GM21737 (cell line): ENCODE measurements around the gene ZNHIT2.
"Not testable (repeated sequence)": the region's sequence is repeated elsewhere in the genome, so short reads cannot be mapped to it uniquely, and the experiment has no call there.

Experiments used
- ATAC-seq: cut with Tn5 transposase; IDR thresholded peaks from one replicate; pipeline ENCODE4 v1.9.1; 2021; ENCODE audit warnings: mild to moderate bottlenecking, moderate library complexity; ENCODE audit not compliant: unreplicated experiment

ZNHIT2 gene

GRCh38 chr11:65121447-65121864 is 4.0 kb upstream of the ZNHIT2 start:
- no peak for ATAC-seq

GRCh38 chr11:65120831-65121230 is 3.3 kb upstream of the ZNHIT2 start:
- ATAC-seq: no peak

GRCh38 chr11:65119670-65119995 is 2.1 kb upstream of the ZNHIT2 start:
- no peak for ATAC-seq

DNA sequence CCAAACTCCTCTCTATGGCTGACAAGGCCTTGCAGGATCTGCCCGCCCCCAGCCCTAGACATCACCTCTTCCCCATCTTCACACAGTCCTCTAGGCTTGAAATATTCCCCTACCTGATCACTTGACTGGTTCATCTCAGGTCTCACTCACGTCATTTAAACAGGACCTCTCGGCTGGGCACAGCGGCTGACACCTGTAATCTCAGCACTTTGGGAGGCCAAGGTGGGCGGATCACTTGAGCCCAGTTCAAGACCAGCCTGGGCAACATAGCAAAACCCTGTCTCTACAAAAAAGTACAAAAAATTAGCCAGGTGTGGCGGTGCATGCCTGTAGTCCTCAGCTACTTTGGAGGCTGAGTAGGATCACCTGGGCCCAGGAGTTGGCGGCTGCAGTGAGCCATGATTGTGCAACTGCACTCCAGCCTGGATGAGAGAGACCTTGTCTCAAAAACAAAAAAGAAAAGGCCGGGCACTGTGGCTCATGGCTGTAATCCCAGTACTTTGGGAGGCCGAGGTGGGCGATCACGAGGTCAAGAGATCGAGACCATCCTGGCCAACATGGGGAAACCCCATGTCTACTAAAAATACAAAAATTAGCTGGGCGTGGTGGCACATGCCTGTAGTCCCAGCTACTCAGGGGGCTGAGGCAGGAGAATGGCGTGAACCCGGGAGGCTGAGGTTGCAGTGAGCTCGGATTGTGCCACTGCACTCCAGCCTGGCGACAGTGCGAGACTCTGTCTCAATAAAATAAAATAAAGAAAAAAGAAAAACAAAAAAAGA is 1.6 kb upstream of the ZNHIT2 start:
- not testable (repeated sequence) for ATAC-seq

DNA sequence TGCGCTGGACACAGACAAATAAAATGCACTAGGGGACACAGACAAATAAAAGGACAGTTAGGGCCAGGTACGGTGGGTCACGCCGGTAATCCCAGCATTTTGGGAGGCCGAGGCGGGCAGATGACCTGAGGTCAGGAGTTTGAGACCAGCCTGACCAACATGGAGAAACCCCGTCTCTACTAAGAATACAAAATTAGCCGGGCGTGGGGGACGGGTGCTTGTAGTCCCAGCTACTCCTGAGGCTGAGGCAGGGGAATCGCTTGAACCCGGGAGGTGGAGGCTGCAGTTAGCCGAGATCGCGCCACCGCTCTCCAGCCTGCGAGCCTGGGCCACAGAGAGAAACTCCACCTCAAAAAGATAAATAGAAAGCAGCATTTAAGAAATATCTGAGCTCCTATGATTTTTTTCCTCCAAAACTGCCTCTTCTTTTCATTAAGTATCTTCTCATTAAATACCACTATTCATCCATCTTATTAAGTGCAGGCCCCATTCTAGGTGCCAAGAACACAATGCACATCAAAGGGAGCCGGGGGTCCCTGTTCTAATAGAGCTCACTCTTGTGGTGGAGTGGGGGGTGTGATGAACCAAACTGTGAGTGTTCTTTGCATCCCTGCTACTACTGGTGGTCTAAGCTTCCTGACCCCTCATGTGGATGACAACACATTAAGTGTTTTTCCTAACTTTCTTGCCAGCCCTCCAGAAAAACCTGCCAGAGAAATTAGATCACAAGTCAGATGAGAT is 766 bp upstream of the ZNHIT2 start:
- no peak for ATAC-seq

DNA sequence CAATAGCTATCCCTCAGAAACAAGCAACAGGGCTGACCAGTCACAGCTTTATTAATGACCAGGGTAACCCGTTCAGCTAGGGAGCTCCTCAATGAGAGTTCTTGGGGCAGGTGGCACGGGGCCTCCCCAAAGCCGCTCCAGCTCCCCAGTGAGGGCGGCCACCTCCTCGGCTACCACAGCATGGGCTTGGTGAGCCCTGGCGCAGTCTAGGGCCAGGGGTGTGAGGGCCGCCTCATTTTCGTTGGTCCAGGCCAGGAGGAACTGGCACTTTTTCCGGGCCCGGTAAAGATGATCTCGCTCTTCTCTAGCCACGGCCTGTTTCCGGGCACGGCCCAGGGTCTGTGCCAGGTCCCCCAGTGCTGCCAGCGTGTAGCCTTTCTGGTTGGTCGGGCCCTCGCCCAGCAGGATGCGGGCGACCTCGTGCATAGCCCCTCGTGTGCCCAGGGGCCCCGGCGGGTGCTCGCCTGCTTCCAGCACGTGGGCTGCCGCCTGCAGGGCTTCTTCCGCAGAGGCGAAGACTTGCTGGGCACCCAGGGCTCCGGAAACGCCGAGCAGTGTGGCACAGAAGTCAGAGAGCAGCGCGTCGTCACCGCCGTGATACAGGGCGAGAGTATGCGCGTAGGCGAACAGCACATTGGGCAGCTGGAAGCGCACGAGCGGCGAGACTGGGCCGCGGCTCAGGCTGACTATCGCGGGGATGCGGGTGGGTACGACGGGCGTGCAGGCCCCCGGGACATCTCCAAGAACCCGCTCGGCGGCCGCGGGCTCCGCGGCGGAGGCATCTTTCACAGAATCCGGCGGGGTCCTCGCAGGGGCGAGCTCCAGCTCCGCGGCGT is 913 bp downstream of the ZNHIT2 start:
- no peak for ATAC-seq

DNA sequence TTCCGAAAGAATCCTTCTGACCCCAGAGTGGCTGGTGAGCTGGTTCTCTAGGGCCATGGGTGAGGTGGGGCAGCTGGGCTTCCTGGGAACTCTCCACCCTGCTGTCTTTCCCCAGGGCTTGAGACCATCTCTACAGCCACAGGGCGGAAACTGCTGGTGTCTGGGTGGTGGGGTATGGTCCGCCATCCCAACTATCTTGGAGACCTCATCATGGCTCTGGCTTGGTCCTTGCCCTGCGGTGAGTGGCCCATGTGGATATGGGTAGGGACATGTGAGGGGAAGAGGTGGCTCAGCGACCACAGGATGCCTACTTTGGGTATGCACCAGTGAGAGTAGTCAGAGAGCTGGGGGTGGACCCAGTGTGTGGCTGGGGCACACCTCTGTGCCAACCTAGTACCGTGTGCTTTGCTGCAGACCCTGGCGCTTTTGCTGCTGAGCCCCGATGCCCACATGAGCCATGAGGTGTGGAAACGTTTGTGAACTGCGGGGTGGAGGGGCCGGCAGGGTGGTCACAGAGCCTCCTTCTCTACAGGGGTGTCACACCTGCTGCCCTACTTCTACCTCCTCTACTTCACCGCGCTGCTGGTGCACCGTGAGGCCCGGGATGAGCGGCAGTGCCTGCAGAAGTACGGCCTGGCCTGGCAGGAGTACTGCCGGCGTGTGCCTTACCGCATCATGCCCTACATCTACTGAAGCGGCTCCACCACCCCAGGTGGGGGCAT is 2.0 kb downstream of the ZNHIT2 start:
- no peak for ATAC-seq

DNA sequence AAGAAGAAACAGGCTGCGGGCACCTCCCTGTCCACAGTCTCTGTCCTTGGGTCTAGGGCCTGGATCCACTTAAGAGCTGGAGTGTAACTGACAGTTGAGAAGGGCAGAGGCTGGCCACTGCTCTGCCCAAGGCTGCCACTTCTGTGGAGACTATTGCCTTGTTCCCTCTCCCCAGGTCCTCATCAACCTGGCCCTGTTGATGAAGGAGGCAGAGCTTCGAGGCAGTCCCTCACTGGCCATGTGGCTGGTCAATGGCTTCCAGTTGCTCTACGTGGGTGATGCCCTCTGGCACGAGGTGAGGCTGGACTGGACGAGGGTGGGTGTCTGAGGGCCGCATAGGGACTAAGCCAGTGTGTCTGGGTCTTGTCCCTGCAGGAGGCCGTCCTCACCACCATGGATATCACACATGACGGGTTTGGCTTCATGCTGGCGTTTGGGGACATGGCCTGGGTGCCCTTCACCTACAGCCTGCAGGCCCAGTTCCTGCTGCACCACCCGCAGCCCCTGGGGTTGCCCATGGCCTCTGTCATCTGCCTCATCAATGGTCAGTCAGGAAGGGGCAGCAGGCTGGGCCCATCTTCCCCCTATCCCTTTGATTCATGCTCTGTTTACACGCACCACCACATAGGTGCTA is 2.8 kb downstream of the ZNHIT2 start:
- no peak for ATAC-seq

GRCh38 chr11:65113839-65114238 is 3.7 kb downstream of the ZNHIT2 start:
- no peak for ATAC-seq

DNA sequence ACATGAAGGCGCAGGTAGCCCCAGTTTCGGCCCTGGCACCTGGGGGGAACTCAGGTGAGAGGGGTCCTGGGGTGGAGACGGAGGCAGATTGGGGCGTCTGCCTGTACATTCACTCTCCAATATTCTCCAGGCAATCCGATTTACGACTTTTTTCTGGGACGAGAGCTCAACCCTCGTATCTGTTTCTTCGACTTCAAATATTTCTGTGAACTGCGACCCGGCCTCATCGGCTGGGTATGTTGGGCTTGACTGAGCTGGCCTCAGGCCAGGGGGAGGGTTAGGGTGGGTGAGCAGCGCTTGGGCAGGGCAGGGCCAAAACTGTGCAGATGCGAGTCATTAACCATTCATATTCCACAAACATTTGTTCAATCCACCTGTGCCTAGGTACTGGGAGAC is 4.1 kb downstream of the ZNHIT2 start:
- ATAC-seq: no peak

DNA sequence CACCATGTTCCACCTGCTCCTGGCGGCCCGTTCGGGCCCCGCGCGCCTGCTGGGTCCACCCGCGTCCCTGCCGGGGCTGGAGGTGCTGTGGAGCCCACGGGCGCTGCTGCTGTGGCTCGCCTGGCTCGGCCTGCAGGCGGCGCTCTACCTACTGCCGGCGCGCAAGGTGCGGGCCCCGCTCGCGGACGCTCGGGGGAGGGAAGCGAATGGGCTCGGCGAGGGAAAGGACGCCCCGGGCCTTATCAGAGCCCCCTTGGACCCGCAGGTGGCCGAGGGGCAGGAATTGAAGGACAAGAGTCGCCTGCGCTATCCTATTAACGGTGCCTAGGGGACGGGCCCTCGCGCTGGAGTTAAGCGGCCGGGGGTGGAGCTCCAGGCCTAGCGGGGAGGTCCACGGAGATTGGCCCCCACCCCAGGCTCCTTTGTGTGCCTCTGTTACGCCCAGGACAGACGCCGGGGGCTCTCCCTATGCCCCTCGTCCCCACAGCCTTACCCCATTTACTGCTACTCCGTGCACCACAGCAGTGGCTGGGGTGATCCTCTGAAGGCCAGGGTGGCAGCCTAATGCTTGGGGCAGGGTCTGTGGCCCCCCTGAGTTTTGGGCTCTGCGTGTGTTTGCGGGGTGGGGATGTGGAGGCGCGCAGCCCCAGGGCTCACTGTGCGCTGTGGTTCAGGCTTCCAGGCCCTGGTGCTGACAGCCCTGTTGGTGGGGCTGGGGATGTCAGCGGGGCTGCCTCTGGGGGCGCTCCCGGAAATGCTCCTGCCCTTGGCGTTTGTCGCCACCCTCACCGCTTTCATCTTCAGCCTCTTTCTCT is 4.7 kb downstream of the ZNHIT2 start:
- peak; percentile 27 for ATAC-seq

GRCh38 chr11:65111744-65112545 is 5.6 kb downstream of the ZNHIT2 start, which contains the start of gene TM7SF2:
Gene TM7SF2, plus strand, starts transcription at chr11:65111872. Its CDS starts 144 bp downstream, at chr11:65112016.
- ATAC-seq: peak; percentile 48

DNA sequence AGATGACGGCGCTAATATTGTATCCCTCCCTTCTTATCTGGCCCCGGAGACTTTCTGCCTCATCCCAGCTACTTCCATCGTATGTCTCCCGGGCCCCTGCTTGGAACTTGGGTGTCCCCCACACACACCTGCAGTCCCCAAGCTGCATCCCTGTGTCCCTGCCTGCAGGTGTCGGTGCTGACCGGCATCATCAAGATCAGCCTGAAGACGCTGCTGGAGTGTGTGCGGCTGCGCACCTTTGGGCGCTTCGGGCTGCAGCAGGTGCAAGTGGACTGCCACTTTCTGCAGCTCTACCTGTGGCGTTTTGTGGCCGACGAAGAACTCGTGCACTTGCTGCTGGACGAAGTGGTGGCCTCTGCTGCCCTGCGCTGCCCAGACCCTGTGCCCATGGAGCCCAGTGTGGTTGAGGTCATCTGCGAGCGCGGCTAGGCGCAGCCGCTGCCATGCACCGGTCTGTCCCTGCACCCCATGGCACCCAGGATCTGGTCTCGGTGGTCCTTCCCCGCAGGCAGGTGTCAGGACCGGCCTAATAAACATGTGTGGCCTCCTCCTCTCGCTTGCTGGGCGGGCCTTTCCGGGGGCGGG is 6.2 kb downstream of the ZNHIT2 start:
- ATAC-seq: no peak

DNA sequence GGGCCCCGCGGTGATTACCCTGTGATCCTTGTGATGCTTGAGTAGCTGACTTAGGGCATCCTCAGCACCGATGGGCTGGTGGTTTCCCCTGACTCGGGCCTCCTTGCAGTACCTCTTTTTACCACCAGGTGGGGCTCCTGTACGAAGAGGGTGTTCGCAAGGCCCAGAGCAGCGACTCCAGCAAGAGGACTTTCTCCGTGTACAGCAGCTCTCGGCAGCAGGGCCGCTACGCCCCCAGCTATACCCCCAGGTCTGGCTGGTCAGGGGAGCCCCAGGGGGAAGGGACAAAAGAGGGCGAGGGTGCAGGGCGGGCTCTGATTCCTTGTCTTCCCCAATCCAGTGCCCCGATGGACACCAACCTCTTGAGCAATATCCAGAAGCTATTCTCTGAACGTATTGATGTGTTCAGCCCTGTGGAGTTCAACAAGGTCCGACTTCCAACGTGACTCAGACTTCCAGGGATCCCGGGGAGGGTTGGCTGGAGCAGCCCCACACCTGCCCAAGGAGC is 7.1 kb downstream of the ZNHIT2 start:
- ATAC-seq: no peak

GRCh38 chr11:65109231-65110198 is 8.0 kb downstream of the ZNHIT2 start:
- no peak for ATAC-seq

DNA sequence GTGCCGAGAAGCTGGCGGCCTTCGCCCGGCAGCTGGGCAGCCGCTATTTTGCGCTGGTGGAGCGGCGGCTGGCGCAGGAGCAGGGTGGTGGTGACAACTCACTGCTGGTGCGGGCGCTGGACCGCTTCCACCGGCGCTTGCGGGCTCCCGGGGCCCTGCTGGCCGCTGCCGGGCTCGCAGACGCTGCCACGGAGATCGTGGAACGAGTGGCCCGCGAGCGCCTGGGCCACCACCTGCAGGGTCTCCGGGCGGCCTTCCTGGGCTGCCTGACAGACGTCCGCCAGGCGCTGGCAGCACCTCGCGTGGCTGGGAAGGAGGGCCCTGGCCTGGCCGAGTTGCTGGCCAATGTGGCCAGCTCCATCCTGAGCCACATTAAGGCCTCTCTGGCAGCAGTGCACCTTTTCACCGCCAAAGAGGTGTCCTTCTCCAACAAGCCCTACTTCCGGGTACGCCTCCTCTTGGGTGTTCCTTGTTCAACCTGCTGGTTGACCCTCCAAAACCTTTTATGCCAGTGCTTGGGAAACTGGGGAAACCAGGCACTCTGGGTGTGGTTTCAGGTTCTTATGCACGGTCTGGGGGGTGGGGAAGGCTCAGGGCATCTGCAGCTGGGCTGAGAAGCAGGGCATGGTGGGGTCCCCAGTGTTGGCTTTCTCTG is 8.9 kb downstream of the ZNHIT2 start:
- no peak for ATAC-seq
